Measurements from ENCODE around the gene RND3. TPM values are rescaled to one million over a fixed set of nuclear protein-coding genes. Genes with fewer than 3 reads are reported as not detected.

RND3 gene
- total RNA-seq, 3 donors from 2014 or later = 42.2 to 80.1 (median 57.5) TPM

- Histone ChIP-seq H3K9me3 (no peaks in the 10 kb centered on the region), H3K36me3 (ENCODE audit: low read depth) (no peaks in the 10 kb centered on the region), H3K4me1 (ENCODE audit: low read depth) (peaks cover 58% of the 10 kb centered on the region), H3K4me3 (no peak overlapping the region)
- intact Hi-C loops (cut with DNase I, micrococcal nuclease) = no loop called here
- TF ChIP-seq CTCF (IDR thresholded peaks at IDR 0.05) = no peak
- DNase-seq (peak in 2 of 3 donors; percentile 46 to 76), ATAC-seq (peak; percentile 78)
These were observed 10.1 kb downstream of the RND3 start for GRCh38 chr2:150477347-150477746.

GRCh38 chr2:150476809-150477302, 10.6 kb downstream of the RND3 start:
- intact Hi-C loops (cut with DNase I, micrococcal nuclease) = no loop called here
- peaks cover 62% of the 10 kb centered on the region for H3K4me1 ChIP-seq (ENCODE audit: low read depth)
- H3K4me3 ChIP-seq = no peak overlapping the region
- H3K9me3 ChIP-seq = no peaks in the 10 kb centered on the region
- no peak for TF ChIP-seq CTCF (IDR thresholded peaks at IDR 0.05)
- H3K36me3 ChIP-seq (ENCODE audit: low read depth) = no peaks in the 10 kb centered on the region
- ATAC-seq (peak; percentile 55), DNase-seq (peak in 1 of 3 donors; percentile 34)

- Histone ChIP-seq H3K4me3 (no peak overlapping the region), H3K4me1 (ENCODE audit: low read depth) (peaks cover 65% of the 10 kb centered on the region)
- peak in 1 of 3 donors; percentile 29 for DNase-seq
These were observed 11.2 kb downstream of the RND3 start for GRCh38 chr2:150476286-150476685.

GRCh38 chr2:150475479-150476250, 11.8 kb downstream of the RND3 start:
- Histone ChIP-seq H3K36me3 (ENCODE audit: low read depth) (peaks cover 7% of the 10 kb centered on the region), H3K4me3 (no peak overlapping the region), H3K9me3 (no peaks in the 10 kb centered on the region), H3K4me1 (ENCODE audit: low read depth) (peaks cover 61% of the 10 kb centered on the region)
- ATAC-seq = peak; percentile 59
- no peak for TF ChIP-seq CTCF (IDR thresholded peaks at IDR 0.05)
- intact Hi-C loops (cut with DNase I, micrococcal nuclease) = no loop called here
- DNase-seq = no peak

More at GRCh38 chr2:150476286-150476685, 11.2 kb downstream of the RND3 start:
- TF ChIP-seq CTCF (IDR thresholded peaks at IDR 0.05) = no peak
- Histone ChIP-seq H3K36me3 (ENCODE audit: low read depth) (peaks cover 1% of the 10 kb centered on the region), H3K9me3 (no peaks in the 10 kb centered on the region)
- intact Hi-C loops (cut with DNase I, micrococcal nuclease) = no loop called here
- no peak for ATAC-seq

- TF ChIP-seq CTCF (IDR thresholded peaks at IDR 0.05) = no peak
- no peak for ATAC-seq
- H3K36me3 ChIP-seq (ENCODE audit: low read depth) = peaks cover 8% of the 10 kb centered on the region
These were observed 13.0 kb downstream of the RND3 start for GRCh38 chr2:150474326-150475074.

More at GRCh38 chr2:150474326-150475074, 13.0 kb downstream of the RND3 start:
- intact Hi-C loops (cut with DNase I, micrococcal nuclease) = no loop called here
- Histone ChIP-seq H3K4me3 (no peak overlapping the region), H3K9me3 (no peaks in the 10 kb centered on the region), H3K4me1 (ENCODE audit: low read depth) (peaks cover 51% of the 10 kb centered on the region)
- DNase-seq = no peak

Measured in mucosa of descending colon (tissue), 3 donors.